HT1080 (cell line): ENCODE data around the gene PTGER3. TPM values are rescaled to one million over a fixed set of nuclear protein-coding genes. Genes with fewer than 3 reads are reported as not detected.
A peak's percentile ranks its signal among the peaks of the same experiment; 100 is the strongest.

Source experiments
- DNase-seq: peaks from one replicate; pipeline ENCODE4 v3.0.0-alpha.2; 2015; ENCODE audit warnings: low read depth
- polyA plus RNA-seq, 2 experiments: library from polyadenylated mRNA; depleted of rRNA; stranded (reverse); fragments of >200 nt; gene quantifications; 2 replicates each; pipeline ENCODE4 v1.2.3, GENCODE V29; 2015
- total RNA-seq: library from RNA; depleted of rRNA; stranded (reverse); fragments of >200 nt; shearing (Covaris generic); gene quantifications from 2 replicates; pipeline ENCODE4 v1.2.3, GENCODE V29; 2014; rRNA removed

PTGER3 gene
- total RNA-seq, result 0.07 TPM in 1 of 2 replicates, not detected in the other
- 0.02 TPM in 1 of 2 replicates, not detected in the other for polyA plus RNA-seq (2015; cell fraction: cytosol; rRNA removed)
- 0.02 and 0.06 TPM in 2 replicates for polyA plus RNA-seq (2015; cell fraction: nucleus; rRNA removed)

DNA sequence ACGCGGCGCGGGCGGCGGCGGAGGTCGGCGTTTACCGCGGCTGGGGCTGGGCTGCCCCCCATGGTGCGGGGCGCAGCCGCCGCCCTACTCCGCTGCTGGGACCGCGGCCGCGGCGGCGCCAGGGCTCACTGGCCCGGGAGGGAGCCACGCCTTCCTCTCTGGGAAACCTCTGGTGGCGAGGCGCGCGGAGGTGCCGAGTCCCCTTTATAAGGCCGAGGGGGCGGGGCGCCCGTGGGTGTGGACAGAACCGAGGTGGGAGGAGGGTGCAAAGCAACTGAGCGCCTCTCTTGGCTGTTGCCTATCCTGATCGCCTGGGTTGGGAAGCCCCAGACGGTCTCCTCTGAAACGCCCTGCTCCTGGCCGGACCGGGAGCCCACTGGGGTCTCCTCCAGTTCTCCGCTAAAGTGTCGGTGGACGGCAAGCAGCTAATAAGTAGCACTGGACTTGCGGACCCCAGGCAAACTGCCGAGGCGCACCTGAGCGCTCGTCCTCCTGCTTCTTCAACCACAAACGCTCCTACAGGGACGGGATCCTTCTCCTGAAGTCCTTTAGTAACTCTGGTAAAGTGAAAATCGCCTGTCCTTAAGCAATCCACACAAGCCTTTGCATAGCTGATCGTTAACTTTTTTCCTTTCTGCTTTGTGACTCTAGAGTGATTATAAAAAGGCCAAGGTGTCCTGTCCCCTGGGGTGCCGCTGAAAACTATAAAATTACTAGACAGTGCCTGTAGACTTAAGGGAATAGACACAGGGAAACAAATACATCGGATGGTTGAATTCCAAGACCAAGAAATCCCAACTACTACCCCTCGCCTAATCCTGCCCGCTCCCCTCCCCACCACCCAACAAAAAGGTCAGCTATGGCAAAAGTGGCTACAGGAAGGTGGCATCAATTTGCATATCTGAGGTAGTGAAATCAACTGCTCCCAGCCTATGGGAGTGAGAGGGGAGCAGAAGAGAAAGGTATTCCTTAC lies at the start of gene PTGER3:
PTGER3 (minus strand) TSS at position 182 of the 973 bp plus-strand sequence. CDS start 239 bp downstream, outside the sequence.
- DNase-seq, result no peak

DNA sequence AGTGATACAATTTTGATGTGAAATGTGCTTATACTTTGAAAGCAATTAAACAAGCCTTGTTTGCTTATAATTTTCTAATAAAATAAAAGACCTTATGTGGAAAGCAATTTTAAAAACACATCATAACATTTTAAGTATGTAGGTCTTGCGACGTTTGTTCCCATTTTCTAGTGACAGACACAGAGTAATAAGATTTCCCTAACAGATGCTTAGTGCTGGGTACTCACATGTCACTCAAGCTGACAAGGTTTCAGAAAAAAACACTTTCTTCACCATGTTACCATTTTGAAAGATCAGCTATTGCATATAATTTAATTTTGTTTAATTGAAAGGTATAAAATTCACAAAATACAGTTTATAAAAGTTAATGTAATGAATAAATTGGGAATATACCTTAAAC lies 47.3 kb upstream of the PTGER3 start:
- DNase-seq, result no peak

DNA sequence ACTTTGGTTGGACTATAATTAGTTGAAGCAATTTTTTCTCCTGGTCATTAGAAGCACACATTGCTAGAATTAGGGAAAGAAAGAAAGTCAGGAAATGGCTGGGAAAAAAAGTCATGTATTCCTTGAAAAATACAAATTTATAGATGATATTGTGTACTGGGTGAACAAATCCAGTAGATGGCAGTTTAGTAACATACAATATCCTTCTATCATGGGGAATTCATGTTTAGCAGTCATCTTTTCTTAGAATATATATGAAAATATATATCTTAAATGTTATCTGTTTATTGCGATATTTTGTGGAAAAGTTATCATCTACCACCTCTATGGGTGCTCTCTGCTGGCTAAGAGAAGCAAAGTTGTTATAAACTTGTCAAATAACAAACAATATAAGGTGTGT lies 46.3 kb upstream of the PTGER3 start:
- no peak for DNase-seq

- DNase-seq, result peak; percentile 32
Observed at GRCh38 chr1:71089536-71090270, 42.1 kb upstream of the PTGER3 start.

GRCh38 chr1:71088645-71089287 lies 41.1 kb upstream of the PTGER3 start:
- no peak for DNase-seq

- no peak for DNase-seq
Observed at GRCh38 chr1:71087713-71088112, 40.1 kb upstream of the PTGER3 start.

DNA sequence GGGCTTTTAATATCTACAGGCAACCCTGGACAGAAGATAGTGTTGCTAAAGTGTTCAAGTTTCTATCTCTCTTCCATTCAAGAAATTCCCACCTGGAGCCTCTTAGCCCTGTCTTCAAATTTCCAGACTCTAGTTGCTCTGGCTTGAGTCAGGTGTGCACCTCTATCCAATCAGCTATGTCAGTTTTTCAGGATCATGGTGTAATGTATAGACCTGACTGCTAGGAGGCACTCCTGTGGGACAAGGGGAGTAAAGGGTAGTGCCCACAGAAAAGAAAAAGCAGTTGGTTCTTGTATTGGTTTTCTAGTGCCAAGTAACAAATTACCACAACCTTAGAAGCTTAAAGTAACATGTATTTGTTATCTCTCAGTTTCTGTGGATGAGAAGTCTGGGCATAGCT lies 39.4 kb upstream of the PTGER3 start:
- no peak for DNase-seq

GRCh38 chr1:71086331-71086730 lies 38.7 kb upstream of the PTGER3 start:
- peak; percentile 54 for DNase-seq

DNA sequence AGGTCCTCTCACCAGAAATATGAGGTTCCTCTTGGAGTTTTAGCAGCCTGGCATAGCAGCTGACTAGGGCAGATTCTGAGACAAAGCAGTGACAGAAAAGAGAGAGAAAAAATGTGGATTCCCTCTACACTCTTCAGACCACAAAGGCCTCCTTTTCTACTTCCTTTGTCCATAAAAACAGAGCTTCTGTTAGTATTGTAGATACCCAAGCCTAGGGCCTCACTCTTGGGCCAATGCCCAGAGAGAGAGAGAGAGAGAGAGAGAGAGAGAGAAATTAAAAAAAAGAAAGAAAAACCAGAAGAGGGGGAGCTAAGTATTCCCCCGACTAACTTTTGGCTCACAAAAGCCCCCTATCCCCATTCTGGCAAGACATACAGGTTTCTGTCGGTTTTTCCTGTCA lies 35.7 kb upstream of the PTGER3 start:
- DNase-seq, result no peak

DNA sequence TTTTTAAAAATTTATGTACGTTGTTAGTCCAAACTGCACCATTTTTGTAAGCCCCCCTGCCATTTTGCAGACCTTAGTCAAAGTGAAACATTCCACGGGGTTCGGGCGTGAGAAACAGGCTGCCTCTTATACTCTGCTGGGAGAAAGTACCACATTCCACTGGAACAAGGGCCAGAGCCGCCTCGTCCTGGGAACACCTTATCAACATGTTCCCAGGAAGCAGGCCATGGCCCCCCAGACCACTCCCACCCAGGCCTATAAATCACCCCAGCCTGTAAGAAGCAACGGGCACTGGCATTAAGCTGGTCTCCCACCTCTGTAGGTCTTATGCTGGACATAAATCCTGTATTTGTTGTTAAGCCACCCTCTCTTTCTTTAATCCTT lies 34.1 kb upstream of the PTGER3 start:
- DNase-seq, result no peak

DNA sequence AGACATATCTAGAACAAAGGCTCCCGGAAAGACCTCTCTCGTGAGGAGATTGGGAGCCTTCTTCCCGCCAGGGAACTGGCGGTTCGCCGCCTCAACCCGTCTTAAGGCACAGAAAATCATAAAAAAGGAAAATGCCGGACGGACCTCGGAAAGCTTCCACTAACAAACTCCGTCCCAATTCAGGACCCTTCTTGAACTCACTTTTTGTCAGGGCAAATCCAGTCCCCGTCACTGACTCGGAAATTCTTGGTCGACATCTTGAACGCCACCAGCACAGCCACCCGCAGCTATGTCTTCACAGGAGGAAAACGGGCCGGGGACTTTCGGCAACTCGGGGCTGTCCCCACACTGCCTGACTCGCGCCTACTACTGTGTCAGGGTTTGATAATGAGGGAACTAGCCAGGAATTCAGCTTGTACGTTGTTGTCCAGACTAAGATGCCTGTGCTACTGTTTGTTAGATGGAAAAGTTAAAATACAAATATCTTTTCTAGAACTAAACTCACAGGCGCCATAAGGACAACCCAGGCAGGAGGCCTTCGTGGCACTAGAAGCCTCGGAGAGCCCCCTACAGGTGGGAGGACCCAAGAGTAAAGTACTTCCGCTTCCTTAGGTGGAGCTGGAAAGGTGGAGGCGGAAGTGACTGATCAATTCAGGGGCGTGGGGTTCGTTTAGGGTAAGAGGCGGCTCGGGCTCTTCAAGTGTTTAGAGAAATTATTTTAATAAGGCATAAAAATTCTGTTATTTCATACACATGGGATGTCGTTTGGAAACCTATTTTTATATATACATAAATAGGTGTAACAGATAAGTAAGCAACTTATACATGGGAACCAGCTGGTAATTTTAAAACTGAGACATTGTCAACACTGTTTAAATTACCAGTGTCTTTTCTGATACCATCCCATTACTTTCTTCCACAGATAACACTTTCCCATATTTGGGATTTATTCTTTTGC lies 33.4 kb upstream of the PTGER3 start, which contains the start of gene ZRANB2:
ZRANB2 (minus strand) TSS at position 297 of the 958 bp plus-strand sequence; CDS start at position 257, 40 bp downstream.
- DNase-seq, result peak; percentile 92

DNA sequence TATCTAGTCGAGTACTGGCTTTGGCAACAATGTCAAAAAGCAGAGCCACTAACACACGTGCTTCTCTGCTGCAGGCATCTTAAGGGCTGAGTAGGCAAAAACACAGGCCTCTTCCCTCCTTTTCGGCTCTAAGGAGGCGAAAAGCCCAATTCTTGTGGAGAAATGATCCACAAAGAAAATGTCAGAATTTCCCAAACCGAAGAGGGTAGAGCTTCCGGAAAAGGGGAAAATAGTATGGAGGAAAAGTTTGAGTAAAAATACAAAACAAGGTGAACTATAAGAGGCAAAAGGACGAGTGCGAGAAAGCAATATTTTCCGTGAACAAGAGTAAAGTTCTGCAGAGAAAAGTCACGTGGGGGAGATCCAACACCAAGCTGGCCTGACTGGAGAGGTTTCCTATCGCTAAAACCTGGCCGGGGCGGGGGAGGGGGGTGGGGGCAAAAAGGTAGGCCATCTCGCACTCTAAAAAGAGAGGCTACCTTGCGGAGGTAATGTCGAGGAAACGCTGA lies 32.7 kb upstream of the PTGER3 start:
- DNase-seq, result no peak

DNA sequence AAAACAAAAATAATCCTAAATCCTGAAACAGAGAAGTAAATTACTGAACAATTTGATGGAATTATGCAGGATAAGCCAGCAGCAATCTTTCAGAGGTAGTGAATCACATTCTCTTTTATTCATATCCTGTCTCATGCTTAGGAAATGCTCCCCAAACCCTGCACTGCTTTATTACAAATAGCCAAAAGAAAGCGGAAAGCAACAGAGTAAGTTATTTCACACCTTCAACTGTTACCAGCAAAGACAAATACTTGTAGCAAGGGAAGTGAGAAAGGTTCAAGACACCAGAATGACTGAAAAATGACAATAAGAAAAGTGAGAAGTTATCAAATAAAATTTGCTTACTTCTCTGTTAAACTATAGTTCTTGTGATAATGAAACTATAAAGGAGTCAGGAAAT lies 27.1 kb upstream of the PTGER3 start:
- DNase-seq, result no peak

DNA sequence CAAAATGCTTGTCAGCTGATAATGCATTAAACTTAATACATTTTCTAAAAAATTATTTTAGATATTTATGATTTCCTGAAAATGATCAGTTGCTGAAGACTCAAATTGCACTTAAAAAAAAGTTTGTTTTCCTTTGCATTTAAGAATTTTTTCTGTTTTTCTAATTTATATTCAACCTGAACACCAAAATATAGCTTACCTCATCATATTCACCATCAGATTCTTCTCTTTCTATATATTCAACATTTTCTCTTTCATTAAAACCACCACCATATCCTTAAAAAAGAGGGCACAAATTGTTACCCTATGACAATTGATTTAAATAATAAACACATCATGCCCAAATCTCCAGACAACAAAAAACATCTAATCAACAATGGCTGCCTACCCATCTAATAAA lies 24.7 kb upstream of the PTGER3 start:
- DNase-seq, result no peak

DNA sequence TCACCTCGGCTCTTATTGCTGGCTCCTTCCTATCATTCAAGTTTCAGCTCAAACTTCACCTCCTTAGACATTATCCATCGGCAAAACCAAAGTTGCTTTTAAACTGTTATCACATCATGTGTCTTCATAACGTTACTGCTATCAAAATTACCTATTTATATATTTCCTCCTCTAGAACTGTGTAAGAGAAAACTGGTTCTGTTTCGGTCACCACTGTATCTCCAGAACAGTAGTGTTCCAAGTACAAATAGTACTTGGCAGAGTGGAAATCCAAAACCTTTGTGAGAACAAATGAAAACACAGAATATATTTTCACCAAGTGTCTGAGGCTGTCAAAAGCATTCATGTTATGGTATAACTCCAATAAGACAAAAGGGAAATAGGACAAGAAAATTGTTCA lies 24.1 kb upstream of the PTGER3 start:
- DNase-seq, result no peak

GRCh38 chr1:71068325-71069240 lies 21.0 kb upstream of the PTGER3 start:
- DNase-seq, result no peak

GRCh38 chr1:71054791-71055190 lies 7.2 kb upstream of the PTGER3 start:
- no peak for DNase-seq

GRCh38 chr1:71054281-71054731 lies 6.7 kb upstream of the PTGER3 start:
- no peak for DNase-seq

DNA sequence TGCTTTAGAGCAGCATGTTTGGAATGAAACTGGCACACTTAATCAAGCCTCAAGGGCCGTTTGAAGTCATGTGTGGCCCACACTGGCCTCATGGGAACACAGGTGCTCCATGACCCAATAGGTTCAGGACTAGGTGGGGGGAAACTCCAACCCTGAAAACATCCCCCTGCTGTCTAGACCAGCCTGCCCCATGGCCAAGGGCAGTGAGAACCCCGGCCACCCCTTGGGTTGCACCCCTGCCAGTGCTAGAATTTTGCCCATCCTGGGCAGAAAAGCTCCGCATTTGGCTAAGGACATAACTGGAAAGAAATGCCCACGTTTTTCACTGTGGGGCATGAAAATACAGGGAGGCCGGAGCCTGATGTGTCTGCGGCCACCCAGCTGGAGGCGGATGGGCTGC lies 6.1 kb upstream of the PTGER3 start:
- DNase-seq, result no peak
